SK-N-SH (cell line): ENCODE results near the gene ZP1.

Experiments
- CTCF ChIP-seq: fragments of 200-600 bp; sonication (generic); IDR thresholded peaks from 2 replicates; pipeline ENCODE4 v1.6.1; 2017; ENCODE audit warnings: antibody characterized with exemption, mild to moderate bottlenecking, moderate library complexity
- EP300 ChIP-seq, 2 experiments: IDR thresholded peaks; 2 replicates each; pipeline versions ENCODE4 v1.4.0 to v1.6.1; 2012; ENCODE audit warnings: borderline replicate concordance in 1 of 2, low read depth in 1 of 2, low read length in 1 of 2
- MAX ChIP-seq: IDR thresholded peaks from 2 replicates; pipeline ENCODE4 v1.4.0; 2012; ENCODE audit warnings: low read depth
- PBX3 ChIP-seq: IDR thresholded peaks from 2 replicates; pipeline ENCODE4; 2012
- POLR2AphosphoS5 ChIP-seq: IDR thresholded peaks from 2 replicates; pipeline ENCODE4 v1.6.1; 2012; ENCODE audit warnings: low read depth, low read length
- RFX5 ChIP-seq: IDR thresholded peaks from 2 replicates; pipeline ENCODE4 v1.6.1; 2012; ENCODE audit warnings: mild to moderate bottlenecking, improper control_type of control experiment, low read length

- TF ChIP-seq POLR2AphosphoS5, result no peak
- TF ChIP-seq CTCF, result no peak
- TF ChIP-seq EP300 (IDR thresholded peaks at IDR 0.05; ENCODE audit: borderline replicate concordance in 1 of 2, low read depth in 1 of 2, low read length in 1 of 2), result no peak
- TF ChIP-seq PBX3, result no peak
- TF ChIP-seq MAX, result no peak
- TF ChIP-seq RFX5, result no peak
Measured at GRCh38 chr11:60870733-60871377, 3.5 kb downstream of the ZP1 start.
